Bone marrow (tissue), 2 donors: ENCODE data around the gene ZNF79.

Experiments used
- DNase-seq, 2 donors: peaks; one replicate each; lab custom pipeline; 2025; lab: John Stamatoyannopoulos, UW

The ZNF79 gene

DNA sequence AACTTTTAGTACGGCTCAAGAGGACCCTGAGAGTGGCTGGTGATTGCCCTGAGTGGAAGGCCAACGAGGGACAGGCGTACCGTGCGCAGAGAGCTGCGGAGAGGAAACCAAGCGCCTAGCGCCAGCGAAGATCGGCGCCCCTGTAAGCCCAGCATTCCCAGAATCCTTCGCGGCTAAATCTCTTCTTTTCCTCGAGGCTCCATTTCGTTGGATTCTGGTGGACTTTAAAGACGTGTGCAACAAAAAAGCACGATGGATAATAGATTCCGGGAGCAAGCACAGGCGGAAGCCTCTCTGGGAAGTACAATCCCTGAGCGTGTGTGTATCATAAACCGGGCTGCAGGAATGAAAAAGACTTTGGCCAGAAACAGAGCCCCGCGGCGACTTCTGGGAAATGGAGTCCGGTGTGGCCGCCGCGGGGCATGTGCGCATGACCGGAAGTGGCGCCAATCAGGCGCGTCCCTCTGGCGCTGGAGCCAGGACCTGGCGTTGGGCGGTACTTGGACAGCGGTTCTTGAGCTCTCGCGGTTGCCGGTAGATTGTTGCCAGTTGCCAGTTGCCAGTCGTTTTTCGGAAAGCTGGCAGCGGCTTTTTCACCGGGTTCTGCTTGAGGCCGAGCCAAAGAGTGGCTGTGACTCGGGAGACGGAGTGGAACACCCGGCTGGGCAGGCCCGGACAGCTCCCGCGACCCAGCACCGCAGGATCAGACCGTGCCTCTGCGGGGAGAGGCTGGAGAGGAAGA is at the start of gene ZNF79:
ZNF79 (plus strand) TSS at position 449 of the 742 bp plus-strand sequence. CDS start 406 bp downstream, outside the sequence.
- DNase-seq: peak; percentile 83 to 89

DNA sequence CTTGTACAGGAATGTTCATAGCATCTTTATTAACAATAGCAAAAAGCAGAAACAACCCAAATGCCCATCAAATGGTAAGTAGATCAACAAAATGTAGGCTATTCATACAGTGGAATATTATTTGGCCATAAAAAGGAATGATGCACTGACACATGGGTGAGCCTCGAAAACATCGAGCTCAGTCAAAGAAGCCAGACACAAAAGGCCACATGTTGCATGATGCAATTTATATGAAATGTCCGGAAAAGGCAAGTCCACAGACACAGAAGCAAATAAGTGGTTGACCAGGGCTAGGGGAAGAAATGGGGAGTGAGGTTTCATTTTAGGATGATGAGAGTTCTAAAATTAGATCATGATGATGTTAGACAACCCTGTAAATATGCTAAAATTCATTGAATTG is 43.7 kb upstream of the ZNF79 start:
- no peak for DNase-seq

DNA sequence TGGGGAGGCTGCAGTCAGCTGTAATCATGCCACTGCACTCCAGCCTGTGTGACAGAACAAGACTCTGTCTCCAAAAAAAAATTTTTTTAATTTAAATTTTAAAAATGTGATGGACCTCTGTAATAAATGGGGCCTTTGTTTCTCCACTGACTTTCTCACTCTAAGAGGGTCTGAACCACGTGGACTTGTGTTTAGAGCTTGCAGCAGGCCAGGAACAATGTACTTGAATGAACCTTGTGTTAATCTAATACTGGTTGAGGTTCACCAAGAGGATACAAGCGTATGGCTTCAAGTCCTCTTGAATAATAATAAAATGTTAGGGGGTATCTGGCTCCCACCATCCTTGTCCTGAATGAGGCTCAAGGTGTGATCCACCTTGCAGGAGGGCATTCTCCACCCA is 41.6 kb upstream of the ZNF79 start:
- no peak for DNase-seq

DNA sequence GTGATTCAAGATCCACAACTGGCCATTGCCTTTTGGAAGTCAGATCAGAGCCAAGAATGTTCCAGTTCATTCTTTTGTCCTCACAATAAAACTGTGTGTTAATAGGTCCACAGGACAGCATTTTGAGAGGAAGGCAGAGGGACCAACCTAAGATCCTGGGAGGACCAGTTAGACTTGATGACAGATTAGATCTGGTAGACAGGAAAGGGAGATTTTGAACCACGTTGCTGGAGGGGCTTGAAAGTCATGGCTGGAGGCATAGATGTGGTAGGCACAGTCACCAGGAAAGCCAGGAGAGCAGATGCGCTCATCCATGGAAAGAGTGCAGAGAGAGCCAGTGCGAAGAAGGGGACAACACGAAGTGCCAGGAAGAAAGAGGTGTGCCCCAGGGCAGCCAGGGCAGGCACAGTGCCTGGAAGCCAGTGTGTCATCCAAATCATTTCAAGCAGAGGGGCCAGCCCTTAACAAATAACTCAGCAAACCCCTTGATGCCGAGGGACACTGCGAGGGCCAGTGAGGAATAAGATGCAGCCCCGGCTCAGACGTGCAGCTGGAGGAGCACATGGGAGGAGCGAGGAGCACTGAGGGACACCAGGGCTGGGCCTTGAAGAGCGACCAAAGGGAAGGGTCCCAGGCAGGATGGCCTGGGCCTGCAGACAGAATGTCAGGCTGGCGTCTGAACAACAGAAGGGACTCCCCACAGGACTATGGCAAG is 40.0 kb upstream of the ZNF79 start:
- DNase-seq: no peak

DNA sequence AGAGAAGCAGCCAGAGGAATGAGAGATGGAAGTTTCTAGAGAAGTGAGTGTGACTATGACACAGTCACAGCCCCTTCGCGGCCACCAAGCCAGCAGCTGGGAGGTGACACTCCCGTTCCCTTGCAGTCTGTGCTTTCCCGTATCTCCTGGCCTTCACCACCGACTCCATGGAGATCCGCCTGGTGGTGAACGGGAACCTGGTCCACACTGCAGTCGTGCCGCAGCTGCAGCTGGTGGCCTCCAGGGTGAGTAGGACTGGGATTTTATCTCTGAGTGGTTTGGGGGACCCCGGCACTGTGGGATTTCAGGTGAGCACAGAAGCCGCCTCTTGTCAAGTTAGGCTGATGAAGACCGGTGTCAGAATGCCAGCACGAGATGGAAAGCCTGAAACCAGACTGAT is 39.3 kb upstream of the ZNF79 start:
- no peak for DNase-seq

DNA sequence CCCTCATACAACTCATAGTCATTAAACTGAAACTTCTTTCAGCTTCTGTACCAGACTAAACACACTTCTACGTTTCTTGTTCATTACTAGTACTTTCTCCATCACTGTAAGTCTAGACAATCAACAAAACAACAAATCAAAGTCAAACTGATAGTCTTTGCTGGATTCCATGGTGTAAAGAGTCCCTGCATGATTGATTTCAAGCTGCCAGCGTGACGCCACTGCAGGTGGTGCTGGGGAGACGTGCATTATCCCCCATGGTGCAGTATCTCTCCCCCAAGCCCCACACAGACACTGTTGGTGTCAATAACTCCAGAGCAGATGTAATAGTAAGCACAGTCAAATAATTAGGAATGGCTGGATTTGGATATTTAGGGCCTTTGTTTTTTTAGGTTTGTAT is 37.9 kb upstream of the ZNF79 start:
- no peak for DNase-seq

DNA sequence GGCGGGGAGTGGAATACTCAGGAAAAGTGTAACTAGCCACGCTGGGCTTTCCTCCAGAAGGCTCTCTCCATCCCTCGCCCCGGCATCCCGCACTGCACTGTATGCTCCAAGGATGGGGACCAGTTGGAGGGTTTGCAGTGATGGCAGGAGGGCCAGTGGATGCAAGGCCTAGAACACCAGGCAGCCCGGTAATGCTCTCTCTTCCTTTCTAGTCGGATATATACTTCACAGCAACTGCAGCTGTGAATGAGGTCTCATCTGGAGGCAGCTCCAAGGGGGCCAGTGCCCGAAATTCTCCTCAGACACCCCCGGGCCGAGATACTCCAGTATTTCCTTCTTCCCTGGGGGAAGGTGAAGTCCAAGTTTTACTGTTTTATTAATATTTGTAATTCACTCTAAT is 37.2 kb upstream of the ZNF79 start:
- DNase-seq: no peak

DNA sequence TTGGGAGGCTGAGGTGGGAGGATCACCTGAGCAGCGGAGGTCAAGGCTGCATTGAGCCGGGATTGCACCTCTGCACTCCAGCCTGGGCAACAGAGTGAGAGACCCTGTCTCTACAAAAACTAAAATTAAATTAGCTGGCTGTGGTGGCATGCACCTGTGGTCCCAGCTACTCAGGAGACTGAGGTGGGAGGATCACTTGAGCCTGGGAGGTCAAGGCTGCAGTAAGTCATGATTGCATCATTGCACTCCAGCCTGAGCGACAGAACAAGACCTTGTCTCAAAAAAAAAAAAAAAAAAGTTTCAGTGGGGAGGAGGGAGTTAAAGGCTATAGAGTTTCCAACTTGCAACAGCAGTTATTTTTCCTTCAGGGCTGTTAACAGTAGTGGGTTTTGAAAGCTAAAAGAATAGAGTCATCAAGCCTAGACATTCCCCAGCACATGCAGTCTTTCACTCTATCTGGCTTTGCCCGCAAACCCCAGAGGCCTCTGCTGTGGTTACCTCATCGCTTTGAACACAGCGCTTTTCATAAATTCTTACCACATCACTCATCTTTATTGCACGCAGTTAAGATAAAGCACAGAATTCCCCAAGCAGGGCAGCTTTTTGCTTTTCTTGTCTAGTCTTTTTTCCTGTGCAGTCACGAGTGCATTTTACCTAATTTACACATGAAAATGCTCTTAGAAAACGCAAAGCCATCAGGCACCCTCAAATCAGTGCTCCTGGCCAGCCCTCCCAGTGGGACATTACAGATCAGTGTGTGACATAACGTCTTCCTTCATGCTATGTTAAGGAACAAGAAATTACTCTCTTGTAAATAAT is 35.9 kb upstream of the ZNF79 start:
- DNase-seq: no peak

DNA sequence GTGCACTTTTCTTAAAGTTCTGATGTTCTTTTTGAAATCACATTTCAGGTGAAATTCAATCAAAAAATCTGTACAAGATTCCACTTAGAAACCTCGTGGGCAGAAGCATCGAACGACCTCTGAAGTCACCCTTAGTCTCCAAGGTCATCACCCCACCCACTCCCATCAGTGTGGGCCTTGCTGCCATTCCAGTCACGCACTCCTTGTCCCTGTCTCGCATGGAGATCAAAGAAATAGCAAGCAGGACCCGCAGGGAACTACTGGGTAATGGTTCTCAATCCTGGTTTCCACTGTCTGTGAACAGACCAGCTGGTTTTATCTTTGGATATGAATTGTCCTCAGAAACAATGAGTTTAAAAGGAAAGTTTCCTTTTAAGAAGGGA is 35.3 kb upstream of the ZNF79 start:
- DNase-seq: no peak

DNA sequence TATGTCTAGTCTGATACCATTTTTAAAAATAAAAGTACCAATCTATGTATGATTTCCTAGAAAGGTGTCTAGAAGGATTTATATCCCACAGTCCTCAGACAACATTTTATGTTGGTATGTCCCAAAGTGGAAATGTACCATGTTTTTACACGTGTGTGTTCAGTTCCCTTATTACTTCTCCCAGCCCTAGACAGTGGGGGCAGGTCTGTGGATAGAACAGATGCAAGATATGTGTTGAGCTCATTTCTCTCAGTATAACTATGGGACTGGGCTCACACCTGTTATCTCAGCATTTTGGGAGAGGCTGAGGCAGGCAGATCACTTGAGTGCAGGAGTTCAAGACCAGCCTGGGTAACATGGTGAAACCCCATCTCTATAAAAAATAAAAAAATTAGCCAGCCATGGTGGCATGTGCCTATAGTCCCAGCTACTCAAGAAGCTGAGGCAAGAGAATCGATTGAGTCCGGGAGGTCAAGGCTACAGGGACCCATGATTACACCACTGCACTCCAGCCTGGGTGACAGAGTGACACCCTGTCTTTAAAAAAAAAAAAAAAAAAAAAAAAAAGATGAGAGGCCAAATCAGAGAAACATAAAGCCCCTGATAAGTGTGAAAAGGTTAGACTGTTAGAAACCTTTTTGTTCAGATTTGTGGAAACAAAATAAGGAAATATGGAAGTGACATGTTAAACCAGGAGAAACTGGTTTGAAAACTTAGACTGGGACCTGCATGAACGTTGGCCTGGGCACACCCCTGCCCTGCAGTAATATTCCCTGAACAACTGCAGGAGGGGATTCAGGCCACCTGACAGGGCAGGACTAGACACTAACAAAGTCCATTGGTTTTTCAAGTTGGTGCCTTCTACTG is 34.6 kb upstream of the ZNF79 start:
- DNase-seq: no peak

DNA sequence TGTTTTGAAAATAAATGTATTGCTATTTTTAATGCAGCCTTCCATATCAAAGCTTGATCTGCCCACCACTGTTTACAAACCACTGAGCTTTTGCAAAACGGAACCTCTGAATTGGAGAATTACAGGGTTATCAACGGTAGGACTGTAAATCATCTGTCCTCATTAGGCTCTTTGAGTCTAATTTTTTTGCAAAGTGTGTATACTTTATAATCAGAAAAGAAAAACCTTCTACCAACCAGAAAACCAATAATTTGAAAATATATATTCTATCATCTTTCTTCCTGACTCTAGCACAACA is 34.0 kb upstream of the ZNF79 start:
- no peak for DNase-seq

DNA sequence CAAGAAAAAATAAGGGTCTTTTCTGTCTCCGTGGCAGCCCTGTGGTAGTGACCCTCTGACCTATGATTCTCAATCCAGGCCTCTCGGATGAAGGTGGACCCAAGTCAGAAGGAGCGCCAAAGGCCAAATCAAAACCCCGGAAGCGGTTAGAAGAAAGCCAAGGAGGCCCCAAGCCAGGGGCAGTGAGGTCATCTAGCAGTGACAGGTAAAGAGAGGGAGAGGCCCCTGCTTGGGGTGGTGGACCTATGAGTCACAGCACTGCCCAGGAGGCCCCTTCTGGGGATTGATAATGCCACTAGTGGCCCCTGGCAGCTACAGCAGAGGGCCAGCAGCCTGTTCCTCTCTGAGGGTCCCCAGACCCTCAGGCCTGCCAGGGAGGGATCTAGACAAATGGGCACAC is 33.6 kb upstream of the ZNF79 start:
- no peak for DNase-seq

DNA sequence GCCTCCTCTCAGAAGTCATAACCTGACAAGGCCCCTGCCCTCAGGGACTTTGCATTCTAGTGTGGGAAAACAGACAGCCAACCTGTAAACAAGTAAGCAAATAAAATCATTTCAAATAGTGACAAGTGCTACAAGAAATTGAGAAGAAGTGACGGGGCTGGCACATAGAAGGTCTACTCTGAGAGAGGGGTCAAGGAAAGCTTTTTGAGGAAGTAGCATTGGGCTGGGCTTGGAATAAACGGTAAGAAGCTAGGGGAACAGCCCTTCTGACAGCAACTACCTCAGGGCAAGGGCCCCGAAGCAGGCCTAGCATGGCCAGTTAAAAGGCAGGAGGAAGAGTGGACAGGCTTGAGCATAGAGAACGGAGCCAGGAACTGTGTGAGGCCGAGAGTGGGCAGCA is 32.0 kb upstream of the ZNF79 start:
- no peak for DNase-seq

DNA sequence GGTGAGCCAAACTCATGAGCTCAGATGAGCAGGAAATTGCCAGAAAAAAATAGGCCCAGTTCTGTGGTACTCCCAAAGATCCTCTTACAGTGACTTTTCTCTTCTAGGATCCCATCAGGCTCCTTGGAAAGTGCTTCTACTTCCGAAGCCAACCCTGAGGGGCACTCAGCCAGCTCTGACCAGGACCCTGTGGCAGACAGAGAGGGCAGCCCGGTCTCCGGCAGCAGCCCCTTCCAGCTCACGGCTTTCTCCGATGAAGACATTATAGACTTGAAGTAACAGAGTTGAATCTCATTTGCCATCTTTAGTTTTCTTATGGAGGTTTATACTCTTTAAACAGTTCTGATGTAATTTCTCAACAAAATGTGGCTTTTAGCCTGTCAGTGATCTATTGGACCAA is 31.2 kb upstream of the ZNF79 start:
- no peak for DNase-seq

DNA sequence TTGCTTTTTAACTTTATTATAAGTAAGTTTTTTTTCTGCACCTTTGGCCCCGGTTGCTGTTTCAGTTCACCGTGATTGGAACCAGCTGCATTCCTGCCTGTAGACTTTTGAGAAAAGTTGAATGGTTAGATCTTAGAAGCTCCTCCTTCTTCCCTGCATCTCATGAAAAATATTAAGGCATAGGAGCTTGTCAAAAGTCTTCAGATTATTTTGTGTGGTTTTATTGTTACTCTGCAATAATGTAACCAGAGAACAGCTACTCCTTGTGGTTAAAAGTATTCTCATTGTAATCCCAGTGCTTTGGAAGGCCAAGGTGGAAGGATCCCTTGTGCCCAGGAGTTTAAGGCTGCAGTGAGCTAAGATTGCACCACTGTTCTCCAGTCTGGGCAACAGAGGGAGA is 30.5 kb upstream of the ZNF79 start:
- no peak for DNase-seq

DNA sequence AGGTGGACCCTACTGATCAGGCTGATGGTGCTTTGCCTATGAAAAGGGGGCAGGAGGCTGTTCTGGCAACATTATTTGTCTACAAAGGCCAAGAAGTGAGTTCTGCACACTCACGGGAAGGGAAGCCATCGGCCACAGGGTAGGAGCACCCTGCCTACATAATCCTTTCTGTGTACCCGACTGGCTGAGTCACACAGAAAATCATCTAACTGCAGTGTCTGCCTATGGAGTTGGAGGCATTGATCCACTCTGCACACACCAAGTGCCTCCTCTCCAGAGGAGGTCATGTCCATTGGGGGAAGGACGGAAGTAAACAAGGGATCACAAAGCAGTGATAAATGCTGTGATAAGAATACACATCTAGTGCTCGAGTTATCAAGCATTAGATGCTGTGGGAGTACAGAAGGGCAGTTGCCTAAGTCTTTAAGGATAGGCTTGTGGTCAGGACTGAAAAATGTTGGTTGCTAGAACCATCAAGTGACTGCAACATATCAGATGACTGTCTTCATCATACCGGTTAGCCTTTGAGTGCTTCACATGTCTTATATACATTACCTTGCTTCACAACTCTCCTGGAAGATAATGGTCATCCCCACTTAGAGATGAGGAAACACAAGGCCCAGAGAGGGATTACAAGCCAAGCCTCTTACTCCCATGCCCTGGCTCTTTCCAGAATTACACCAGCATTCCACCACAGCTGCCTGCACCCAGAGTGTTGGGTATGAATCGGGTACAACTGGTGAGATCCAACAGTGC is 28.5 kb upstream of the ZNF79 start:
- DNase-seq: no peak

DNA sequence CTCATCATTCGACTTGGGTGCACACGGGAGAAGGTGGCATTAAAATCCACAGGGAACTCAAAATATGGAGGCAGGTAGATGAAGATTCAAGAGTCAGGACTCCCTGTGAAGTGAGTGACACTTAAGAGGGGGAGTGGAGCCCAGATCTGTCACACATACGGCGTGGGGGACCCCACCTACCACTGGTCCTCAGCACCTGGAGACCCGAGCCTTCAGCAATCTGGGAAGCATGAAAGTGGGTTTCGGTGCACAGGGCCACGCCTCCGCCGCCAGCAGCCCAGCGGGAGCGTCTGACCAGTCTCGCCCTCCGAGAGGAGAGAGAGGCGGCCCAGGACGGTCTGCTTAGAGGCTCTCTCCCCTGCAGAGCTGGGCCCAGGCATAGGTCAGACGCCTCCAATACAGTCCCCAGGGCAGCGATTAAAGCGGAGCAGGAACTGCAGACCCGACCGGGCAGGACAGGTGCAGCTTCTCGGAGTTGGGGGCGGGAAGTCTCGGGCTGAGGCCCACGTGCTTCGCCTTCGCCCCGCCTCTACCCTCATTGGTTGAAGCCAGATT is 27.9 kb upstream of the ZNF79 start:
- DNase-seq: no peak

DNA sequence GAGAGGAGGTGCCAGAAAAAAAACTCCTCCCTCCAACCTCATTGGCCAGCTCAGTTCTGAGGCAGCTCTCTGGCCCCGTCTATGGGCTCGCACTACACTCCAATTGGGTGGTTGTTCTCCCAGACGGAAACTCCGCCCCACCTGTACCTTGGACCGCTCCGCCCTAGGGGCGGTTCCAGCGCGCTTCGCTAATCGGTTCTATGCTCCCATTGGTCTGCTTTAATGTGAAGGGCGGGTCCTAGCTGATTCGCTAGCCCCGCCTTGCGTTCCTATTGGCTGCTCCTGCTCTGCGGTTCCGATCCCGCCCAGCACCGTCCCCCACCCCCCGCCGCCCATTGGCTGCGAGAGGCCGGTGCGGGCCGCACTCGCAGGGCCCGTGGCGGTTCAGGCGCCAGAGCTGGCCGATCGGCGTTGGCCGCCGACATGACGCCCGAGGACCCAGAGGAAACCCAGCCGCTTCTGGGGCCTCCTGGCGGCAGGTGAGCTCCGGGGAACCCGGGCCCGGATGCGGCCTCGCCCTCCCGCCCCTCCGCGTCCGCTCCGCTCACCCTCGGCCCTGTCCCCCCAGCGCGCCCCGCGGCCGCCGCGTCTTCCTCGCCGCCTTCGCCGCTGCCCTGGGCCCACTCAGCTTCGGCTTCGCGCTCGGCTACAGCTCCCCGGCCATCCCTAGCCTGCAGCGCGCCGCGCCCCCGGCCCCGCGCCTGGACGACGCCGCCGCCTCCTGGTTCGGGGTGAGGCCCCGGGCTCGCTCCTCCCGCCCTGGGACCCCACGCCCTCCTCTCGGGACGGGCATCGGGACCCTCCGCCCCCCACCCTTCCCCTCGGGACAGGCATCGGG is 27.2 kb upstream of the ZNF79 start, which contains the start of gene SLC2A8:
SLC2A8 (plus strand) TSS at position 362 of the 838 bp plus-strand sequence; CDS start at position 424, 62 bp downstream.
- peak; percentile 64 to 95 for DNase-seq

DNA sequence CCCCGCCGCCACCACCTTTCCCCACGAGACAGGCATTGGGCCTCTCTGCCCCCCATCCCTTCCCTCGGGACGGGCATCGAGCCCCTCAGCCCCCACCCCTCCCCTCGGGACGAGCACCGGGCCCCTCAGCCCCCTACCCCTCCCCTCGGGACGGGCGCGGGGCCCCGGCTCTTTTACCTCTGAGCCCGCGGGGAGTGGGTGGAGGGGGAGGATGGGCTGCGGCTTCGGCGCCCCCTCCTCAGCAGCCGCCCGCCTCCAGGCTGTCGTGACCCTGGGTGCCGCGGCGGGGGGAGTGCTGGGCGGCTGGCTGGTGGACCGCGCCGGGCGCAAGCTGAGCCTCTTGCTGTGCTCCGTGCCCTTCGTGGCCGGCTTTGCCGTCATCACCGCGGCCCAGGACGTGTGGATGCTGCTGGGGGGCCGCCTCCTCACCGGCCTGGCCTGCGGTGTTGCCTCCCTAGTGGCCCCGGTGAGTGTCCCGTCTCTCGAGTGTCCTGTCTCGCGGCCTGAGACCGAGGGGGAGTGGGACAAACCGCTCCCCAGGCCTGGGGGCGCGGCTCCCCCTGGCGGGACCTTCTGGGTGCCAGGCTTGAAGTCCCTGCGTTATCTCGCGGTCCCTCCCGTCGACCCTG is 26.4 kb upstream of the ZNF79 start:
- DNase-seq: no peak

DNA sequence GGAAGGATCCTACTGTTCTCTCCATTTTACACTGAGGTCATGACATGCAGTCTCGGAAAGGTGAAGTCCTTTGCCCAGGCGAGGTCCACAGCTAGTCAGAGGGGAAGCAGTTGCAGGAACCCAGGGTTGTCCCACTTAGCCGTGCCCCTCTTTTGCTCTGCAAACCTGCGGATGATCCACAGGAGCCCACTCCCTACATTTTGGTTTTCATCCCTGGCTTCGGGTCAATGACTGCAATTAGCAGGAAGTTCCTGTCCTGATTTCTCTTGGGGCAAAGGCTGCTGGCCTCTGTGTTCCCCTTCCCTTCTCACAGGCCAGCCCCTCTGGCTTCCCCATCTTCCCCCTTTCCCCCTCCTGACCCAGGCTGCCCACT is 25.9 kb upstream of the ZNF79 start:
- no peak for DNase-seq
